HG02588 (cell line): ENCODE results near the gene SP140.
"Not testable (repeated sequence)": the region's sequence is repeated elsewhere in the genome, so short reads cannot be mapped to it uniquely, and the experiment has no call there.

Source experiments
- ATAC-seq: cut with Tn5 transposase; IDR thresholded peaks from one replicate; pipeline ENCODE4 v1.9.1; 2021; ENCODE audit warnings: mild to moderate bottlenecking, moderate library complexity; ENCODE audit not compliant: unreplicated experiment

The SP140 gene

DNA sequence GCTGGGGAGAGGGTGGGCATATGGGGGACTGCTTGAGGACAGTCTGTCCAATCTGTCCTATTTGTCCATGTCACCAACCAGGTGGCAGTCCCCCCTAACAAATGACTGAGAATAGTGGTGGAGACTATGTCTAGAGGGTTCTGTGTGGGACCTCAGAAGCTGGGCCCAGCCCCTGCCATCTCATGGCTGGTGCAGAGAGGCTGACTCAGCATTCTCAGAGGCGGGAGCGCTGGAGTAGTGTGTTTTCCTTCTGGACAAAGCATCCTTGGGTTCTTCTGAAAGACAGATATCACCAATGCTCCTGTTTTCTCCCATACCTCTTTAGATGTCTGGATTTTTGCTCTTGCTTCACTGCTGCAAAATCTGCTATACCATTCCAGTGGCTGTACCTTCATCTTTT, 57.4 kb downstream of the SP140 start:
- no peak for ATAC-seq

DNA sequence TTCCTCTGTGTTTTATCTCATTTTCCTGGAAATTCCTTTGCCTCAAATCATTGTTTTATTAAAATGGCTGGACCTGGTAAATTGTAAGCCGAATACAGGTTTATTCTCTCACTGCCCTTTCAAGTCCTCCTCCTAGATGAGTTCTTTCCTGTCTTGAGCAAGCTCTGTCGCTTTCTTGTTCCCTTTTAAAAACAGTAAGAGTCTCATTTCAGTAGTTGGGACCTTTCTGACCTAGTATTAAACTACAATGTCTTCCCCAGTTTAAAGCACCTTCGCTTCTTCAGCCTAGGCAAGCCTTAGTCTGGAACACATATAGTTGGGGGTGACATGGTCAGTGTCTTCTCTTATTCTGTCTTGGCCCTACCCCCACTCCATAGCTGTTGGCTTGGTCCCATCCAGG, 60.5 kb downstream of the SP140 start:
- ATAC-seq, result no peak

DNA sequence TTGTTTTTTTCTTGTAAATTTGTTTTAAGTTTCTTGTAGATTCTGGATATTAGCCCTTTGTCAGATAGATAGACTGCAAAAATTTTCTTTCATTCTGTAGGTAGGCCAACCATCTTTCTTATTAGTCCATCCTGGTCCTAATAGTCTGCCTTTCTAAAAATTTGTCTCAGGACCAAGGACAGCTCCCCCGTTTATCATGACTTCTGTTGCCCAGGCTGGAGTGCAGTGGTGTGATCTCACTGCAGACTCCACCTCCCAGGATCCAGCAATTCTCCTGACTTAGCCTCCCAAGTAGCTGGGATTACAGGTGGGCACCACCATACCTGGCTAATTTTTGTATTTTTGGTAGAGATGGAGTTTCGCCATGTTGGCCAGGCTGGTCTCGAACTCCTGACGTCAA, 63.8 kb downstream of the SP140 start:
- not testable (repeated sequence) for ATAC-seq

- no peak for ATAC-seq
Observed at GRCh38 chr2:230295192-230295591, 69.7 kb downstream of the SP140 start.

DNA sequence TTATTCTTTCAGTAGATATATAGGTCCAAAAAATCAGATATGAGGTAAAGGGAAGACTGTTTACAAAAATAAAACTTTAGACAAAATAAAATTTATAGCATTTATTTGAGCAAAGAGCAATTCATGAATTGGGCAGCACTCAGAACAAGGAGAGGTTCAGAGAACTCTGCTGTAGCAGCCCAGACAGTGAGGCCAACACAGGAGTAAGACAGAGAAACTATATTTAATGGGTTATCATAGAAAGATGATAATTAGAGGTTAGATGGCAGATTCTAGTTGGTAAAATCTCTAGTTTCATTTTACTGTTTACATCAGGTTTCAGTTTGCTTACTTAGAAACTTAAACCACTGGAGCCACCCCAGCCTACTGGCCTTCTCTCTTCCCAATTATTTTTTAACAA, 71.4 kb downstream of the SP140 start:
- ATAC-seq, result no peak

GRCh38 chr2:230299618-230300017, 74.1 kb downstream of the SP140 start:
- no peak for ATAC-seq

- no peak for ATAC-seq
Observed at GRCh38 chr2:230305416-230306275, 80.1 kb downstream of the SP140 start.

DNA sequence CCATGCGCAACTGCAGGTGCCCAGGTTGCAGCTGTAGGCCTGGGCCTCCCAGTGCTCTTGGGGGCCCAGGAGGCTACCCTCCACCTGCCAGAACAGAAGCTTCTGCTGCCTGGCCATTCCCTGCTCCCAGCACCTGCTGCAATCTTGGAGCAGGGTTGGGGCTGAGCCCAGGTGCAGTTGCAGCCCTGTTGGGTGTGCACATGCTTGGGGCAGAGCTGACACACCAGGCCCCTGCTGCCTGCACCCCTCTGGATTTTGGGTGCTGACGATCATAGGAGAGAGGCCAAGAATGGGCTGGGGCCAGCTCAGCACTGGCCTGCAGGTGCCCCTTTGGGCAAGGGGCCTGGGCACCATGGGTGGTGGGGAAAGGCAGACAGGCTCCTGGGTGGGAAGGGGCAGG, 80.9 kb downstream of the SP140 start:
- ATAC-seq, result no peak

GRCh38 chr2:230307485-230307884, 81.9 kb downstream of the SP140 start:
- ATAC-seq, result no peak

DNA sequence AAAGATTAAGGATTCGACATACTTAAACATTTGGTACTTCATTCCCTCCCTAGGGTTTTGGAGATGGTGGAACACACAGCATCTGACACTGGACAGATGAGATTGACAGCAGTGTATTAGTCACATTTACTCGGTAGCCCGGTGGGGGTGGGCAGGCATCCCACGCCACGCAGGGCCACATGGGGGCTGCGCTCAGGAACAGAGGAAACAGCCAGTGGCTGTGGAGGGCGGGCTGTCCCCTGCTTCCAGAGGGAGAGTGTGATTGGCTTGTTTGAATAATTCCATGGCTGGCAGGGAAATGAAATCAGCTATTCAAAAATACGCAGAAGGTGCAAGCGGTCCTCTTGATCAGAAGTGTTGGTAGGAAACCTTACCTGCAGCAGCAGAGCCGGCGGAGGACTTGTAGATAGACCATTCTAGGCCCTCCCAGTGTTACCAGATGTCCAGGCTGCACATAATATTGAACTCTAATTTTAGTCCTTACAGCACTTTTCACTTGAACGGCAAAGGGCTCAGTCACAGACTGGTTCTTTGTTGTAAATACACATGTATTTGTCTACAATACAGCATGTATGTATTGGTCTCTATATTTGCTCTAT, 83.0 kb downstream of the SP140 start:
- ATAC-seq, result no peak

DNA sequence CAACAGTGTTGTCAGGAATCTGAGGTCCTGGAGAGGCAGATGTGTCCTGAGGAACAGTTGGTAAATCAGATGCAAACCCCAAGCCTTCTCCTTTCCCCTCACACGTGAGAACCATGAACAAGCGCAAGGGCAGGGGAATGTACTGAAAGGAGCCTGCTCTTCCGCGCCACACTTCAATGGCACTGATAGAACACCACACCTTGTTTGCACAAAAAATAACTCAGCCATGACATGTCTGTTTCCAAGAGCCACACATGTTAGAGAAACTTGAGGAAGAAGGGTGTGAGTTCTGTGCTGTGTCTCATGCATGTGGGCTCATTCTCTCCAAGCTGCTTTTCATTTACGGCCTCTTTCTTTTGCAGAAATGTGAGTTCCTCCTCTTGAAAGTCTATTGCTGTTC, 85.3 kb downstream of the SP140 start:
- not testable (repeated sequence) for ATAC-seq

DNA sequence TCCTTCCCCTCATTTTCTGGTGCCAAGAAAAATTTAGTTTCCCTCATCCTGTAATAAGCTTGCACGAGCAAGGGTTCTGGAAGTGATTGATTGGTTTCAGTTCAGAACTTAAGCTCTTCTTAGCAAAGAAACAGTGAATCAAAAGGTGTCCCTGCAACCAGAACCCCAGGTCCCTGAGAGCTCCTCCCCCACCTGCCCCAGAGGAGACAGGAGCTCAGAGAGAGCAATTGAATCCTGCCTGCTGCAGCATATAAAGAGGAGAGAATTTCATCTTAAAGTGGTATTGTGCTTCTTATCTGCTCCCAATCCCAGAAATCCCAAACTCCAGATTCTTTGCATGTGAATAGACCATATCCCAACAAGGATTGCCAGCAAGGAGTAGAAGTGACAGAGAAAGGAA, 86.1 kb downstream of the SP140 start:
- ATAC-seq, result not testable (repeated sequence)

DNA sequence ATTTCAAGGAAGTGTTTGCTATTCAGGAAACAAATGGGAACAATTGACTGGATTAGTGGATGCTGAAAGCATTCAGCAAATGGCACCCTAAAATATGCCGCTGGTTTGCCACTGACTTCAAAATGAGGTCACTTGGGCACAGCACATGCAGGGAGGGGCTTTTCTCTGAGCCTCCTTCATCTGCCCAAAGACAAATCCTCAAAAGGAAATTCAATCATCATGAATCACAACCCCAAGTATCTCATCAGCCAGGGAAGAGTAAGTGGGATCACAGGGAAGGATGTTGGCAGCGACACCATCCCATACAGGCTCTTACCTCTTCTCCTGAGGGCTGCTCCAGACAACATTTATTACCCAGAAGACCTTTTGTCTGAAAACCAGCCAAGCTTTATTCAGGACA, 87.1 kb downstream of the SP140 start:
- ATAC-seq, result no peak

DNA sequence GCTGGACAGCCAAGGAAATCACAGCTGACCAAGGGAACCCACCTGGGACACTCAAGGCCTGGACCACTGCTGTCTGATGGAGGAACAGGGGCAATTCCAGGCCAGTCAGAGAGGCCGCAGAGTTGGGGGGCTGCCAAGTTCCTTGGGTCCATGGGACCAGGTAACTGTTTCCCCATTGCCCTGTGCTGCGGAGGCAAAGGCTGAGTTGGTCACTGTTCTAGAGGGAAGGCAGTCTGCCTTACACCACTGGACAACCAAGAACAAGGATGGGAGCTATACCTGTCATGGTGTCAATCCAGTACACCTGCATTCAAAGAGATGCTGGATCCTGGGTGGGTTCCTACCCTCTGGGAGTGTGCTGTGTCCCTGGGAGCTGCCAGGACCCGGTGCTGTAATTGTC, 91.8 kb downstream of the SP140 start:
- no peak for ATAC-seq

DNA sequence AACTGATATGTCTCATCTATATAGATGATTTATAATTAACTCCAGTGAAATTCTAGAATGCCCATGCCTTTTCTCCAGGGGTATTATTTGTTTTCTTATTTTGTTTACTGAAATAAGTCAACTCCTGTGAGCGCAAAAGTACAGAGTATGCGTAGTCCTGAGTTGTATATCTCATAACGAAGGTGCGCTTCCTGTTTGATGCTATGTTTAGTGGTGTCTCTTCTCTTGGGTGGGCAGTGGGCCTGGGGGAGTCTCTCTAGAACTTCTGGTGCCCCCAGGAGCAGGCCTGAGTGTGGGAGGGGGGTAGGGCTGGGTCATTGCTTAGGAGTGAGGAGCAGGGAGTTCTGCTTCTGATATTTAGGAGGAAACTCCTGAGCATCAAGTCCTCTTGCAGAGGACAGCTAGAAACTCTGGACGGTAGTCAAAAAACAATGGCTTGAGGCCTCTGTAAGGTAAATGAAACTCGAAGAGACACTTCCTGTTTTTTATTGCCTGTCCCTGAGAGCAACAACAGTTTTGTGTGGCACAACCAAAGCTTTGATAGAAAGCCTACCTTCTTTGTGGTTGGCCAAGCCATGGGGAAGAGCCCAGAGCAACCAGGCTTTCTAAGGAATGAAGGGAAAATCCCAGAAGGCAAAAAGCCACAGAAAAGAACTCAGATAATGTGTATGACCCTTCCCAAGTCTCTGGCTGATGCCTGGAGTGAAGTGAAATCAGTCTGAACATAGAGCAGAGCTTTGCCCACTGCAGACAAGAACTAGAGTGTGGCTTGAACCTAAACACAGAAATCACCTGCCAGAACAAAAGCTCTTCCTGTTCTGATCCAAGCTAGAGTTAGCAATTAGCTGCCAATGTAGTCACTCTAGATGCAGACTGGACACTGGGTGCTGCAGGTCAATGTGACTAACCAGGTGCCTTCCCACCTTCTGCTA, 92.9 kb downstream of the SP140 start:
- peak; percentile 36 for ATAC-seq

DNA sequence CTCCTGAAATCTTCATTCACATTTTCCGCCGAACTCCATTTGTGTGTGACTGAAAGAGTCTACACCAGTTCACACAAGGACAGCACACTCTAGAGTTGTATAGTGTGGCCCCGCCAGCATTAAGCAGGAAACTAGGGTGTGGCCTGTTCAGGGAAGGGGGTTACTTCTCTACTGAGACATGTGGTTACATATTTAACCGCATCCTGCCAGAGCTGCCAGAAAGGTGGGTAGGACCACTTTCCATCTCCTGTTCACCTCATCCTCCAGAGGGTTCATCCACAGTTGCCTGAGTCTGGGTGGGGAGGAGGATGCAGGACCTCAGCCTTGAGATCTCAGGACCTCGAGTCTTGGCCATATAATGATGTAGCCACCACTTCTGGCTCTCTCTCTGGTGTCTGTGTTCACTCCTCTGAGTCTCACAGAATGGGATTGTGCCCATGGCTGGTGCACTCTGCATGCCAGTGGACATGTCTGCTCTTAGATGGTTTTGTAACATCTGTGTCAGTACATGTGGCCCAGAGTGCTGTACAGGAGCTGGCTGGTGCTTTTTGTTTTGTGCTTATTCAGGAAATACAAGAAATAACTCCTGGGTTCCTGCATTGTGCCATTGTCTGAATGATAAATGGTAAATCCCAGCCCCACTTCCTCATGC, 93.8 kb downstream of the SP140 start:
- ATAC-seq, result peak; percentile 64

DNA sequence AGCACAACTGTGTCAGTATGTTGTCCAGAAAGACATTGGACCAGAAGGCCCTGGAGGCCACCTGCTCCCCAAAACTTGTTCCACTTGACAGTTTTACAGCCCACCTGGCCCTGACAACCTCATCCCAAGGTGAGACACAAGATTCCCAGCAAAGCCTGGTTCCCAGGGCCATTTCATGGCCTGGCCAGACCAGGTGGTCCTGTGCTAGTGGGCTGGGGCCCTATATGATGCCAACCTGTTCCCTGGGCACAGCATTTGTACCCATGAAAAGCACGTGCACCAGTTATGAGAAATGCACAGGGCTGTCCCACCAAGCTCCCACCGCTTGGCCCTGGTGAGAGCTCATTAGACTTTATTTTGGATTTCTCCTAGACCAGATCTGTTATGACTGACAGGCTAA, 95.5 kb downstream of the SP140 start:
- ATAC-seq, result no peak

GRCh38 chr2:230322561-230323384, 97.2 kb downstream of the SP140 start:
- ATAC-seq, result no peak

DNA sequence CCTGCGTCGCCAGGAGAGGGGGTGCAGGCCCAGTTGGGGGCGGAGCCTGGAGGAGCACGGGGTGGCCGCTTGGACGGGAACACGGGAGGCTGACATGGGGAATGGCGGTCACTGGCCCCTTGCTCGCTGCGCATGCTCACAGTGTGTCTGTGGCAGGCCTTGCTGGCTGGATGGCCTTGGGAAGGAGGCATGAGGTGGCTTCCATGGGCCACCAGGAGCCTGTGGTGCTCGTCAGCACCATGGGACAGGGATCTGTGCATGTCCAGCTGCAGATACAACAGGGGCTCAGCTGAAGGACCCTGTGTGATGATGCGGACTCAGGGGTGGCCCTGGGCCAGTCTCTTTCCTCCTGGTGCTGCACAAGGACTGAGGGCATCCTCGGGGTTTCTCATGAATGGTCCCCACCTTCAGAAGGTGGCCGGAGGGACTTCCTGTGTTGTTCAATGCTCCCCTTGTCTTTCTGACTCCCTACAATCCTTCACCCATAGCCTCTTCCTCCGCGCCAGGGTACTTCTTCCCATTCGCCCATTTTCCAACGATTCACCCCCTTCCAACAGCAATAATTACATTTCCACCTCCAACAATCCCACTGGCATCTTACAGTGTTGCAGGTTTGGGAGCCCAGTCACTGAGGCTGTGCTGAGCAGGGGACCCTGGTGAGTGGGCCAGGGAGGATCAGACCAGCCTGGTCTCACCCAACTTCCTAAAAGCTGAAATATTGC, 98.0 kb downstream of the SP140 start:
- ATAC-seq, result no peak
